Measurements from ENCODE around the gene EGFL8. TPM values are rescaled to one million over a fixed set of nuclear protein-coding genes. Genes with fewer than 3 reads are reported as not detected.

EGFL8 gene
- total and polyA plus RNA-seq, 2 of the 8 experiments (the other 6 are each of a cell fraction or from before 2014, with no cell fraction given), result 5.0 to 9.2 TPM

GRCh38 chr6:32191696-32192607, 27.6 kb downstream of the EGFL8 start:
- H2AK5ac ChIP-seq (ENCODE audit: low read depth, low read length), result peak overlapping the region; percentile 40
- ChIA-PET CTCF (ENCODE audit: partially characterized antibody) (interaction anchor here (1.0 to 2.5 kb wide), 7 partner anchors 13 to 779 kb away, joined by 3 to 12 read pairs (median 6); partner anchors contain the start of gene RNF5), POLR2A (ENCODE audit: partially characterized antibody) (interaction anchor here (1.0 to 13.3 kb wide), 8 partner anchors 12 to 780 kb away, joined by 3 to 194 read pairs (median 4); partner anchors contain the start of genes AGPAT1, EGFL8, PRRT1 and RNF5)
- H3K27ac ChIP-seq (ENCODE audit: low read depth, low read length), result no peak overlapping the region
- H3K9me3 ChIP-seq (ENCODE audit: insufficient read depth in 2 of 2, low read depth in 1 of 2, low read length in 1 of 2), result no peaks in the 10 kb centered on the region
- H4K20me1 ChIP-seq (replicated peaks in 1 of 2; ENCODE audit: control insufficient read depth in 1 of 2, insufficient read depth in 2 of 2, low read length in 2 of 2), result no peaks in the 10 kb centered on the region
- H2BK20ac ChIP-seq (ENCODE audit: low read length), result peak overlapping the region; percentile 72; the same call in 1 of the 2 replicates
- H2AFZ ChIP-seq (ENCODE audit: low read length), result no peak overlapping the region
- peak overlapping the region; percentile 54 for H4K8ac ChIP-seq (ENCODE audit: extremely low read depth, insufficient read depth, low read length)
- H3K27me3 ChIP-seq (replicated peaks in 1 of 4; ENCODE audit: control insufficient read depth in 3 of 4, extremely low read depth in 1 of 4, insufficient read depth in 3 of 4, low read length in 3 of 4), result no peaks in the 10 kb centered on the region
- H3K56ac ChIP-seq (replicated peaks; ENCODE audit: insufficient read length, low read depth, low read length), result no peak overlapping the region
- H3K9ac ChIP-seq (replicated peaks in 1 of 4; ENCODE audit: extremely low read depth in 1 of 4, low read depth in 3 of 4, low read length in 3 of 4), result no peak overlapping the region
- H3K18ac ChIP-seq (ENCODE audit: extremely low read depth, low read length), result peak overlapping the region; percentile 48
- DNase-seq (ENCODE audit: low read depth in 1 of 2, low spot score in 2 of 2), result no peak
- FAIRE-seq, result no peak
- H3K79me2 ChIP-seq (ENCODE audit: control insufficient read depth in 1 of 2, insufficient read depth in 2 of 2, low read length in 2 of 2), result peaks cover 0 to 13% of the 10 kb centered on the region in 2 experiments; a peak in 2 of 4 replicates
- no peak overlapping the region for H3K4ac ChIP-seq (replicated peaks; ENCODE audit: insufficient read length, low read depth, low read length)
- peak overlapping the region; percentile 88 for H2BK120ac ChIP-seq (replicated peaks; ENCODE audit: low read depth, low read length)
- peak overlapping the region in 1 of 2 experiments; percentile 51; a peak in 3 of 4 replicates for H3K4me2 ChIP-seq (ENCODE audit: insufficient read depth in 1 of 2, low read depth in 2 of 2, low read length in 2 of 2)
- peak overlapping the region; percentile 54 for H4K5ac ChIP-seq (ENCODE audit: insufficient read length, low read depth, low read length)
- no peak overlapping the region for H3K14ac ChIP-seq (ENCODE audit: insufficient read length)
- WGBS, 2 experiments (ENCODE audit: extremely low coverage in 1 of 2, insufficient coverage in 1 of 2, insufficient read length in 1 of 2, insufficient replicate concordance in 2 of 2, low coverage in 1 of 2, low lambda C conversion rate in 2 of 2, missing lambda C conversion rate in 1 of 2), result 84% methylated on average over 13 of the region's 15 CpGs; no CpG with 5 or more reads in 1 of the 2 experiments
- H3K4me3 ChIP-seq (ENCODE audit: extremely low read depth in 1 of 4, insufficient read depth in 2 of 4, low read depth in 3 of 4, low read length in 4 of 4), result peak overlapping the region in 1 of 4 experiments; percentile 42; a peak in 1 of 8 replicates
- H3K36me3 ChIP-seq (ENCODE audit: control insufficient read depth in 2 of 4, insufficient read depth in 4 of 4, low read length in 3 of 4), result peaks cover 1 to 13% (median 9%) of the 10 kb centered on the region in 4 experiments; a peak in 7 of 8 replicates
- H4K91ac ChIP-seq (replicated peaks; ENCODE audit: insufficient read length, low read length), result peak overlapping the region; percentile 76
- H3K4me1 ChIP-seq (replicated peaks in 1 of 4; ENCODE audit: control insufficient read depth in 3 of 4, insufficient read depth in 4 of 4, low read length in 3 of 4), result peaks cover 8 to 40% (median 23%) of the 10 kb centered on the region in 4 experiments
- peak overlapping the region; percentile 98 for H2BK15ac ChIP-seq (ENCODE audit: low read length)
- peak overlapping the region; percentile 94; the same call in 1 of the 2 replicates for H2BK12ac ChIP-seq (ENCODE audit: low read depth, low read length)
- peaks cover 2% of the 10 kb centered on the region; the same call in 1 of the 2 replicates for H3K79me1 ChIP-seq (ENCODE audit: low read depth, low read length)
- no peak overlapping the region for H3K23ac ChIP-seq (ENCODE audit: insufficient read length)
- H3K23me2 ChIP-seq (ENCODE audit: low read depth, low read length), result peaks cover 11% of the 10 kb centered on the region
- peak overlapping the region; percentile 90; the same call in 1 of the 2 replicates for H2BK5ac ChIP-seq (ENCODE audit: low read depth, low read length)
- TF ChIP-seq BACH1 (IDR thresholded peaks at IDR 0.05; ENCODE audit: low read length) (no peak), KDM1A (IDR thresholded peaks at IDR 0.05; ENCODE audit: borderline replicate concordance, low read length) (no peak), MAFK (IDR thresholded peaks at IDR 0.05; ENCODE audit: low read depth, low read length) (no peak), CHD1 (IDR thresholded peaks at IDR 0.05; ENCODE audit: low read depth, low read length) (no peak), GABPA (IDR thresholded peaks at IDR 0.05; ENCODE audit: borderline replicate concordance, insufficient read depth, low read length) (no peak), SIN3A (conservative IDR thresholded peaks at IDR 0.05 in 1 of 2, IDR thresholded peaks at IDR 0.05 in 1 of 2; ENCODE audit: low read depth in 1 of 2, low read length in 2 of 2) (no peak), CEBPB (IDR thresholded peaks at IDR 0.05; ENCODE audit: low read depth, low read length) (no peak), SIRT6 (IDR thresholded peaks at IDR 0.05; ENCODE audit: low read length) (no peak), RBBP5 (IDR thresholded peaks at IDR 0.05; ENCODE audit: borderline replicate concordance, low read depth, low read length) (no peak), POLR2AphosphoS5 (IDR thresholded peaks at IDR 0.05; ENCODE audit: low read depth, low read length) (no peak)

Measured in H1 (cell line).